Measurements from ENCODE around the gene CCBE1. TPM values are rescaled to one million over a fixed set of nuclear protein-coding genes. Genes with fewer than 3 reads are reported as not detected.

The CCBE1 gene
- total and polyA plus RNA-seq, 7 donors, result 0.23 to 61.1 (median 38.9) TPM

GRCh38 chr18:59690186-59690982, 6.8 kb downstream of the CCBE1 start:
- no peak for DNase-seq
- Histone ChIP-seq H3K4me1 (peaks cover 3 to 62% (median 44%) of the 10 kb centered on the region in 4 donors), H3K27me3 (no peaks in the 10 kb centered on the region), H3K36me3 (no peaks in the 10 kb centered on the region), H3K27ac (peak overlapping the region in 3 of 4 donors; percentile 58 to 86 (median 85)), H3K4me3 (no peak overlapping the region), H3K9me3 (no peaks in the 10 kb centered on the region)
- 16 to 30% methylated on average over 8 of the region's 8 CpGs for WGBS, 2 donors
- TF ChIP-seq CTCF (IDR thresholded peaks at IDR 0.05), result no peak
- TF ChIP-seq POLR2AphosphoS5 (IDR thresholded peaks at IDR 0.05), result no peak
- no peak for TF ChIP-seq POLR2A (IDR thresholded peaks at IDR 0.05)
- no peak for TF ChIP-seq EP300 (IDR thresholded peaks at IDR 0.05)
- intact Hi-C loops (cut with DNase I), result no loop called here

GRCh38 chr18:59689756-59690155, 7.5 kb downstream of the CCBE1 start:
- Histone ChIP-seq H3K9me3 (no peaks in the 10 kb centered on the region), H3K4me3 (no peak overlapping the region), H3K27ac (peak overlapping the region in 3 of 4 donors; percentile 58 to 86 (median 85)), H3K4me1 (peaks cover 3 to 69% (median 50%) of the 10 kb centered on the region in 4 donors), H3K36me3 (no peaks in the 10 kb centered on the region), H3K27me3 (no peaks in the 10 kb centered on the region)
- TF ChIP-seq POLR2A (IDR thresholded peaks at IDR 0.05) (no peak), CTCF (IDR thresholded peaks at IDR 0.05) (no peak), EP300 (IDR thresholded peaks at IDR 0.05) (no peak), POLR2AphosphoS5 (IDR thresholded peaks at IDR 0.05) (no peak)
- DNase-seq, result no peak
- intact Hi-C loops (cut with DNase I), result no loop called here
- 56 to 63% methylated on average over 3 of the region's 3 CpGs for WGBS, 2 donors

GRCh38 chr18:59686260-59686659, 11.0 kb downstream of the CCBE1 start:
- Histone ChIP-seq H3K27ac (peak overlapping the region; percentile 68 to 86 (median 82)), H3K27me3 (no peaks in the 10 kb centered on the region), H3K4me3 (no peak overlapping the region), H3K36me3 (no peaks in the 10 kb centered on the region), H3K4me1 (peaks cover 0 to 79% (median 68%) of the 10 kb centered on the region in 4 donors), H3K9me3 (no peaks in the 10 kb centered on the region)
- TF ChIP-seq POLR2A (IDR thresholded peaks at IDR 0.05) (no peak), EP300 (IDR thresholded peaks at IDR 0.05) (no peak), POLR2AphosphoS5 (IDR thresholded peaks at IDR 0.05) (no peak), CTCF (IDR thresholded peaks at IDR 0.05) (no peak)
- WGBS, 2 donors, result 57 to 60% methylated on average over 1 of the region's 1 CpG
- intact Hi-C loops (cut with DNase I), result no loop called here
- peak; percentile 24 for DNase-seq

- WGBS, 2 donors, result 45 to 50% methylated on average over 4 of the region's 4 CpGs
- H3K4me1 ChIP-seq, result peaks cover 0 to 79% (median 67%) of the 10 kb centered on the region in 4 donors
- no peaks in the 10 kb centered on the region for H3K27me3 ChIP-seq
- H3K36me3 ChIP-seq, result no peaks in the 10 kb centered on the region
- TF ChIP-seq POLR2AphosphoS5 (IDR thresholded peaks at IDR 0.05) (peak in 1 of 4 donors; percentile 24), EP300 (IDR thresholded peaks at IDR 0.05) (no peak)
- intact Hi-C loops (cut with DNase I), result no loop called here
- peak overlapping the region; percentile 68 to 86 (median 82) for H3K27ac ChIP-seq
- no peaks in the 10 kb centered on the region for H3K9me3 ChIP-seq
- DNase-seq, result peak; percentile 57
- H3K4me3 ChIP-seq, result peak overlapping the region in 1 of 4 donors; percentile 1
Measured at GRCh38 chr18:59685501-59685900, 11.7 kb downstream of the CCBE1 start.

- no peak for DNase-seq
- TF ChIP-seq POLR2AphosphoS5 (IDR thresholded peaks at IDR 0.05) (no peak), EP300 (IDR thresholded peaks at IDR 0.05) (no peak), CTCF (IDR thresholded peaks at IDR 0.05) (no peak), POLR2A (IDR thresholded peaks at IDR 0.05) (no peak)
- H3K9me3 ChIP-seq, result no peaks in the 10 kb centered on the region
- H3K27ac ChIP-seq, result peak overlapping the region; percentile 68 to 86 (median 82)
- no peaks in the 10 kb centered on the region for H3K36me3 ChIP-seq
- peaks cover 0 to 79% (median 68%) of the 10 kb centered on the region in 4 donors for H3K4me1 ChIP-seq
- H3K27me3 ChIP-seq, result no peaks in the 10 kb centered on the region
- WGBS, 2 donors, result 67 to 74% methylated on average over 2 of the region's 2 CpGs
- no peak overlapping the region for H3K4me3 ChIP-seq
- intact Hi-C loops (cut with DNase I), result no loop called here
Measured at GRCh38 chr18:59684777-59685176, 12.4 kb downstream of the CCBE1 start.
